HG03442 (cell line): ENCODE data around the gene NFIC.
"Not testable (repeated sequence)": the region's sequence is repeated elsewhere in the genome, so short reads cannot be mapped to it uniquely, and the experiment has no call there.

Experiments
- ATAC-seq: cut with Tn5 transposase; IDR thresholded peaks from one replicate; pipeline ENCODE4 v1.9.1; 2021; ENCODE audit warnings: mild to moderate bottlenecking, moderate library complexity; ENCODE audit not compliant: unreplicated experiment

NFIC gene

GRCh38 chr19:3396881-3397265, 30.5 kb downstream of the NFIC start:
- no peak for ATAC-seq

GRCh38 chr19:3397266-3398022, 31.1 kb downstream of the NFIC start:
- ATAC-seq, result no peak

- no peak for ATAC-seq
Observed at GRCh38 chr19:3398114-3398899, 31.9 kb downstream of the NFIC start.

- ATAC-seq, result no peak
Observed at GRCh38 chr19:3398900-3399278, 32.5 kb downstream of the NFIC start.

GRCh38 chr19:3399311-3399710, 32.9 kb downstream of the NFIC start:
- ATAC-seq, result not testable (repeated sequence)

- ATAC-seq, result no peak
Observed at GRCh38 chr19:3401004-3401768, 34.8 kb downstream of the NFIC start.

GRCh38 chr19:3402631-3403443, 36.5 kb downstream of the NFIC start:
- no peak for ATAC-seq

GRCh38 chr19:3403489-3404323, 37.3 kb downstream of the NFIC start:
- no peak for ATAC-seq

- ATAC-seq, result no peak
Observed at GRCh38 chr19:3404324-3405260, 38.2 kb downstream of the NFIC start.

- ATAC-seq, result no peak
Observed at GRCh38 chr19:3405261-3405653, 38.9 kb downstream of the NFIC start.

- no peak for ATAC-seq
Observed at GRCh38 chr19:3406571-3407111, 40.3 kb downstream of the NFIC start.

GRCh38 chr19:3407556-3408516, 41.5 kb downstream of the NFIC start:
- no peak for ATAC-seq

- no peak for ATAC-seq
Observed at GRCh38 chr19:3408996-3409345, 42.6 kb downstream of the NFIC start.

GRCh38 chr19:3409346-3410064, 43.1 kb downstream of the NFIC start:
- no peak for ATAC-seq

GRCh38 chr19:3411636-3412035, 45.3 kb downstream of the NFIC start:
- ATAC-seq, result no peak

- no peak for ATAC-seq
Observed at GRCh38 chr19:3412066-3412465, 45.7 kb downstream of the NFIC start.

GRCh38 chr19:3413796-3414327, 47.5 kb downstream of the NFIC start:
- no peak for ATAC-seq
